ENCODE results near the gene WDR44.

GRCh38 chrX:118480172-118480571 lies 134.3 kb downstream of the WDR44 start:
- TF ChIP-seq JUN (CRISPR knock-in tag; IDR thresholded peaks at IDR 0.05), result no peak
- TF ChIP-seq IRF1 (CRISPR knock-in tag; IDR thresholded peaks at IDR 0.05), result no peak
- TF ChIP-seq, protein P1, sequence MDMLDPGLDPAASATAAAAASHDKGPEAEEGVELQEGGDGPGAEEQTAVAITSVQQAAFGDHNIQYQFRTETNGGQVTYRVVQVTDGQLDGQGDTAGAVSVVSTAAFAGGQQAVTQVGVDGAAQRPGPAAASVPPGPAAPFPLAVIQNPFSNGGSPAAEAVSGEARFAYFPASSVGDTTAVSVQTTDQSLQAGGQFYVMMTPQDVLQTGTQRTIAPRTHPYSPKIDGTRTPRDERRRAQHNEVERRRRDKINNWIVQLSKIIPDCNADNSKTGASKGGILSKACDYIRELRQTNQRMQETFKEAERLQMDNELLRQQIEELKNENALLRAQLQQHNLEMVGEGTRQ (CRISPR knock-in tag; IDR thresholded peaks at IDR 0.05), result no peak
- TF ChIP-seq IRF2 (CRISPR knock-in tag; IDR thresholded peaks at IDR 0.05; ENCODE audit: borderline replicate concordance, low read depth), result no peak
- no peak for TF ChIP-seq ZNF232 (CRISPR knock-in tag; IDR thresholded peaks at IDR 0.05)
- TF ChIP-seq CTCF (IDR thresholded peaks at IDR 0.05), result no peak
- no peak for TF ChIP-seq AFF4 (CRISPR knock-in tag; IDR thresholded peaks at IDR 0.05; ENCODE audit: borderline replicate concordance)
- no peak for TF ChIP-seq TCF7 (CRISPR knock-in tag; IDR thresholded peaks at IDR 0.05; ENCODE audit: low read depth)
- TF ChIP-seq, protein P2, sequence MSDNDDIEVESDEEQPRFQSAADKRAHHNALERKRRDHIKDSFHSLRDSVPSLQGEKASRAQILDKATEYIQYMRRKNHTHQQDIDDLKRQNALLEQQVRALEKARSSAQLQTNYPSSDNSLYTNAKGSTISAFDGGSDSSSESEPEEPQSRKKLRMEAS (CRISPR knock-in tag; IDR thresholded peaks at IDR 0.05), result no peak
- TF ChIP-seq RELA (CRISPR knock-in tag; IDR thresholded peaks at IDR 0.05; ENCODE audit: borderline replicate concordance), result no peak
- TF ChIP-seq ESRRA (CRISPR knock-in tag; IDR thresholded peaks at IDR 0.05; ENCODE audit: borderline replicate concordance), result no peak
- TF ChIP-seq E2F1 (CRISPR knock-in tag; IDR thresholded peaks at IDR 0.05), result no peak
- no peak for TF ChIP-seq SP1 (CRISPR knock-in tag; conservative IDR thresholded peaks at IDR 0.05)
- no peak for TF ChIP-seq ZNF138 (CRISPR knock-in tag; conservative IDR thresholded peaks at IDR 0.05)
